ENCODE results near the gene RFPL3.

RFPL3 gene

GRCh38 chr22:32317524-32317923, 40.1 kb upstream of the RFPL3 start:
- Histone ChIP-seq H3K4me1 (ENCODE audit: control insufficient read depth, insufficient read depth, low read depth, low read length) (no peaks in the 10 kb centered on the region), H3K4ac (ENCODE audit: low read depth in 1 of 2, low read length in 2 of 2) (no peak overlapping the region), H3K79me1 (replicated peaks; ENCODE audit: low read length, poor library complexity, severe bottlenecking) (no peaks in the 10 kb centered on the region), H3K4me3 (ENCODE audit: insufficient read depth in 1 of 2, low read depth in 1 of 2, low read length in 2 of 2) (no peak overlapping the region), H3K18ac (ENCODE audit: low read depth in 1 of 2, low read length in 2 of 2) (no peak overlapping the region), H3K9me3 (ENCODE audit: control insufficient read depth, low read length) (no peaks in the 10 kb centered on the region), H3K36me3 (ENCODE audit: control insufficient read depth in 1 of 2, insufficient read depth in 2 of 2, low read depth in 1 of 2, low read length in 2 of 2) (no peaks in the 10 kb centered on the region), H2BK120ac (ENCODE audit: low read depth, low read length) (no peak overlapping the region), H2BK5ac (ENCODE audit: low read depth, low read length, poor library complexity, severe bottlenecking) (no peak overlapping the region), H2BK15ac (ENCODE audit: low read depth, poor library complexity, severe bottlenecking) (no peak overlapping the region), H2AK5ac (ENCODE audit: low read length, severe bottlenecking) (no peak overlapping the region), H3K27ac (ENCODE audit: low read length, poor library complexity, severe bottlenecking) (no peak overlapping the region), H3K23ac (ENCODE audit: low read length in 2 of 2) (no peak overlapping the region), H3K14ac (ENCODE audit: low read length in 2 of 2) (no peak overlapping the region), H4K91ac (ENCODE audit: low read length) (no peak overlapping the region), H3K9ac (ENCODE audit: low read length) (no peak overlapping the region), H3K27me3 (ENCODE audit: control insufficient read depth in 1 of 2, insufficient read depth in 1 of 2, low read length in 2 of 2) (peaks cover 9 to 24% of the 10 kb centered on the region in 2 experiments), H3K4me2 (ENCODE audit: low read length, poor library complexity, severe bottlenecking) (no peak overlapping the region), H2AFZ (ENCODE audit: low read depth, low read length) (no peak overlapping the region), H2BK12ac (ENCODE audit: low read length in 2 of 2) (no peak overlapping the region), H4K8ac (ENCODE audit: low read length) (no peak overlapping the region)
- DNase-seq: no peak
- no CpG with 5 or more reads among the region's 1 CpG for WGBS

- Histone ChIP-seq H2AFZ (ENCODE audit: low read depth, low read length) (no peak overlapping the region), H3K4me3 (ENCODE audit: insufficient read depth in 1 of 2, low read depth in 1 of 2, low read length in 2 of 2) (no peak overlapping the region), H4K8ac (ENCODE audit: low read length) (no peak overlapping the region), H3K4ac (ENCODE audit: low read depth in 1 of 2, low read length in 2 of 2) (no peak overlapping the region), H4K91ac (ENCODE audit: low read length) (no peak overlapping the region), H2BK15ac (ENCODE audit: low read depth, poor library complexity, severe bottlenecking) (no peak overlapping the region), H2BK5ac (ENCODE audit: low read depth, low read length, poor library complexity, severe bottlenecking) (no peak overlapping the region), H3K14ac (ENCODE audit: low read length in 2 of 2) (no peak overlapping the region), H3K18ac (ENCODE audit: low read depth in 1 of 2, low read length in 2 of 2) (no peak overlapping the region), H3K9ac (ENCODE audit: low read length) (no peak overlapping the region), H2BK12ac (ENCODE audit: low read length in 2 of 2) (no peak overlapping the region), H3K36me3 (ENCODE audit: control insufficient read depth in 1 of 2, insufficient read depth in 2 of 2, low read depth in 1 of 2, low read length in 2 of 2) (no peaks in the 10 kb centered on the region), H3K23ac (ENCODE audit: low read length in 2 of 2) (no peak overlapping the region), H3K4me2 (ENCODE audit: low read length, poor library complexity, severe bottlenecking) (no peak overlapping the region), H3K9me3 (ENCODE audit: control insufficient read depth, low read length) (no peaks in the 10 kb centered on the region), H3K27ac (ENCODE audit: low read length, poor library complexity, severe bottlenecking) (no peak overlapping the region), H3K79me1 (replicated peaks; ENCODE audit: low read length, poor library complexity, severe bottlenecking) (no peaks in the 10 kb centered on the region), H3K27me3 (ENCODE audit: control insufficient read depth in 1 of 2, insufficient read depth in 1 of 2, low read length in 2 of 2) (peaks cover 9 to 28% of the 10 kb centered on the region in 2 experiments), H2BK120ac (ENCODE audit: low read depth, low read length) (no peak overlapping the region), H3K4me1 (ENCODE audit: control insufficient read depth, insufficient read depth, low read depth, low read length) (no peaks in the 10 kb centered on the region), H2AK5ac (ENCODE audit: low read length, severe bottlenecking) (no peak overlapping the region)
- no peak for DNase-seq
- WGBS: 33% methylated on average over 1 of the region's 1 CpG
Measured at GRCh38 chr22:32318361-32318760, 39.3 kb upstream of the RFPL3 start.

- Histone ChIP-seq H2BK15ac (ENCODE audit: low read depth, poor library complexity, severe bottlenecking) (no peak overlapping the region), H2AFZ (ENCODE audit: low read depth, low read length) (no peak overlapping the region), H3K18ac (ENCODE audit: low read depth in 1 of 2, low read length in 2 of 2) (no peak overlapping the region), H3K4me1 (ENCODE audit: control insufficient read depth, insufficient read depth, low read depth, low read length) (peaks cover 2% of the 10 kb centered on the region), H3K14ac (ENCODE audit: low read length in 2 of 2) (no peak overlapping the region), H2BK120ac (ENCODE audit: low read depth, low read length) (no peak overlapping the region), H3K4ac (ENCODE audit: low read depth in 1 of 2, low read length in 2 of 2) (no peak overlapping the region), H3K27me3 (ENCODE audit: control insufficient read depth in 1 of 2, insufficient read depth in 1 of 2, low read length in 2 of 2) (peaks cover 9 to 28% of the 10 kb centered on the region in 2 experiments), H3K4me2 (ENCODE audit: low read length, poor library complexity, severe bottlenecking) (no peak overlapping the region), H2BK12ac (ENCODE audit: low read length in 2 of 2) (no peak overlapping the region), H3K79me1 (replicated peaks; ENCODE audit: low read length, poor library complexity, severe bottlenecking) (no peaks in the 10 kb centered on the region), H4K8ac (ENCODE audit: low read length) (no peak overlapping the region), H3K27ac (ENCODE audit: low read length, poor library complexity, severe bottlenecking) (no peak overlapping the region), H4K91ac (ENCODE audit: low read length) (no peak overlapping the region), H2AK5ac (ENCODE audit: low read length, severe bottlenecking) (no peak overlapping the region), H3K36me3 (ENCODE audit: control insufficient read depth in 1 of 2, insufficient read depth in 2 of 2, low read depth in 1 of 2, low read length in 2 of 2) (no peaks in the 10 kb centered on the region), H2BK5ac (ENCODE audit: low read depth, low read length, poor library complexity, severe bottlenecking) (no peak overlapping the region), H3K9ac (ENCODE audit: low read length) (no peak overlapping the region), H3K9me3 (ENCODE audit: control insufficient read depth, low read length) (no peaks in the 10 kb centered on the region), H3K23ac (ENCODE audit: low read length in 2 of 2) (peak overlapping the region in 1 of 2 experiments; percentile 63), H3K4me3 (ENCODE audit: insufficient read depth in 1 of 2, low read depth in 1 of 2, low read length in 2 of 2) (no peak overlapping the region)
- no peak for DNase-seq
- 77% methylated on average over 7 of the region's 8 CpGs for WGBS
Measured at GRCh38 chr22:32319861-32320406, 37.7 kb upstream of the RFPL3 start.

GRCh38 chr22:32322986-32323385, 34.7 kb upstream of the RFPL3 start:
- Histone ChIP-seq H2BK15ac (ENCODE audit: low read depth, poor library complexity, severe bottlenecking) (no peak overlapping the region), H2BK120ac (ENCODE audit: low read depth, low read length) (no peak overlapping the region), H3K23ac (ENCODE audit: low read length in 2 of 2) (no peak overlapping the region), H3K4me1 (ENCODE audit: control insufficient read depth, insufficient read depth, low read depth, low read length) (peaks cover 2% of the 10 kb centered on the region), H3K79me1 (replicated peaks; ENCODE audit: low read length, poor library complexity, severe bottlenecking) (no peaks in the 10 kb centered on the region), H3K14ac (ENCODE audit: low read length in 2 of 2) (no peak overlapping the region), H2AK5ac (ENCODE audit: low read length, severe bottlenecking) (no peak overlapping the region), H3K18ac (ENCODE audit: low read depth in 1 of 2, low read length in 2 of 2) (no peak overlapping the region), H3K4me3 (ENCODE audit: insufficient read depth in 1 of 2, low read depth in 1 of 2, low read length in 2 of 2) (no peak overlapping the region), H4K8ac (ENCODE audit: low read length) (no peak overlapping the region), H3K9me3 (ENCODE audit: control insufficient read depth, low read length) (no peaks in the 10 kb centered on the region), H2BK5ac (ENCODE audit: low read depth, low read length, poor library complexity, severe bottlenecking) (no peak overlapping the region), H3K27me3 (ENCODE audit: control insufficient read depth in 1 of 2, insufficient read depth in 1 of 2, low read length in 2 of 2) (peaks cover 4 to 28% of the 10 kb centered on the region in 2 experiments), H4K91ac (ENCODE audit: low read length) (no peak overlapping the region), H3K27ac (ENCODE audit: low read length, poor library complexity, severe bottlenecking) (no peak overlapping the region), H2BK12ac (ENCODE audit: low read length in 2 of 2) (no peak overlapping the region), H3K4ac (ENCODE audit: low read depth in 1 of 2, low read length in 2 of 2) (no peak overlapping the region), H3K4me2 (ENCODE audit: low read length, poor library complexity, severe bottlenecking) (no peak overlapping the region), H3K36me3 (ENCODE audit: control insufficient read depth in 1 of 2, insufficient read depth in 2 of 2, low read depth in 1 of 2, low read length in 2 of 2) (no peaks in the 10 kb centered on the region), H2AFZ (ENCODE audit: low read depth, low read length) (no peak overlapping the region), H3K9ac (ENCODE audit: low read length) (no peak overlapping the region)
- WGBS: 76% methylated on average over 6 of the region's 6 CpGs
- DNase-seq: no peak
